GM23338 (cell line): ENCODE results near the gene MIDN. TPM values are rescaled to one million over a fixed set of nuclear protein-coding genes. Genes with fewer than 3 reads are reported as not detected.

Experiments
- CREB1 ChIP-seq: fragments of 250-450 bp; sonication (Bioruptor Pico); IDR thresholded peaks from 2 replicates; pipeline ENCODE4 v1.5.0; 2020; ENCODE audit warnings: low read depth, mild to moderate bottlenecking, moderate library complexity
- CTCF ChIP-seq, 2 experiments: fragments of 200-600 bp in 1 of 2; sonication (generic) in 1 of 2; conservative IDR thresholded peaks; 2 replicates each; pipeline versions ENCODE4 v1.5.1 to v1.6.1; 2016 to 2017; ENCODE audit warnings: antibody characterized with exemption in 2 of 2, low read depth in 2 of 2, mild to moderate bottlenecking in 2 of 2, moderate library complexity in 1 of 2
- EZH2 ChIP-seq: fragments of 200-600 bp; sonication (generic); IDR thresholded peaks from one replicate; pipeline ENCODE4 v1.8.0; 2017; ENCODE audit warnings: antibody characterized with exemption, mild to moderate bottlenecking, low read depth; ENCODE audit not compliant: unreplicated experiment
- NANOG ChIP-seq: IDR thresholded peaks from 2 replicates; pipeline ENCODE4 v1.6.1; 2016; ENCODE audit warnings: antibody characterized with exemption, borderline replicate concordance
- POLR2AphosphoS5 ChIP-seq: IDR thresholded peaks from 2 replicates; pipeline ENCODE4 v1.6.1; 2016; ENCODE audit warnings: antibody characterized with exemption, low read depth
- STAT1 ChIP-seq: IDR thresholded peaks from one replicate; pipeline ENCODE4 v1.6.1; 2016; ENCODE audit warnings: antibody characterized with exemption; ENCODE audit not compliant: unreplicated experiment
- ZNF114 ChIP-seq: fragments of 250-450 bp; sonication (Bioruptor Pico); IDR thresholded peaks from 2 replicates; pipeline ENCODE4 v1.5.0; 2020; ENCODE audit warnings: mild to moderate bottlenecking, moderate library complexity
- polyA plus RNA-seq: library from polyadenylated mRNA; unstranded; fragments of >200 nt; fragmentation: Nextera tagmentation; extraction: Ambion mirVana; gene quantifications from 2 replicates; pipeline ENCODE4 v1.2.1, GENCODE V29; 2016
- total RNA-seq: library from RNA; depleted of rRNA; stranded (reverse); fragments of >200 nt; shearing (Covaris generic); gene quantifications from 2 replicates; pipeline ENCODE4 v1.2.3, GENCODE V29; 2014
- TF ChIP-seq, protein P1 (sequence below): fragments of 250-450 bp; sonication (Bioruptor Pico); IDR thresholded peaks from 2 replicates; pipeline ENCODE4 v1.5.0; 2020; ENCODE audit warnings: mild to moderate bottlenecking, moderate library complexity

MIDN gene
- total and polyA plus RNA-seq, 2 experiments from 2014 or later: 28.6 to 113 TPM

- TF ChIP-seq, protein P1, sequence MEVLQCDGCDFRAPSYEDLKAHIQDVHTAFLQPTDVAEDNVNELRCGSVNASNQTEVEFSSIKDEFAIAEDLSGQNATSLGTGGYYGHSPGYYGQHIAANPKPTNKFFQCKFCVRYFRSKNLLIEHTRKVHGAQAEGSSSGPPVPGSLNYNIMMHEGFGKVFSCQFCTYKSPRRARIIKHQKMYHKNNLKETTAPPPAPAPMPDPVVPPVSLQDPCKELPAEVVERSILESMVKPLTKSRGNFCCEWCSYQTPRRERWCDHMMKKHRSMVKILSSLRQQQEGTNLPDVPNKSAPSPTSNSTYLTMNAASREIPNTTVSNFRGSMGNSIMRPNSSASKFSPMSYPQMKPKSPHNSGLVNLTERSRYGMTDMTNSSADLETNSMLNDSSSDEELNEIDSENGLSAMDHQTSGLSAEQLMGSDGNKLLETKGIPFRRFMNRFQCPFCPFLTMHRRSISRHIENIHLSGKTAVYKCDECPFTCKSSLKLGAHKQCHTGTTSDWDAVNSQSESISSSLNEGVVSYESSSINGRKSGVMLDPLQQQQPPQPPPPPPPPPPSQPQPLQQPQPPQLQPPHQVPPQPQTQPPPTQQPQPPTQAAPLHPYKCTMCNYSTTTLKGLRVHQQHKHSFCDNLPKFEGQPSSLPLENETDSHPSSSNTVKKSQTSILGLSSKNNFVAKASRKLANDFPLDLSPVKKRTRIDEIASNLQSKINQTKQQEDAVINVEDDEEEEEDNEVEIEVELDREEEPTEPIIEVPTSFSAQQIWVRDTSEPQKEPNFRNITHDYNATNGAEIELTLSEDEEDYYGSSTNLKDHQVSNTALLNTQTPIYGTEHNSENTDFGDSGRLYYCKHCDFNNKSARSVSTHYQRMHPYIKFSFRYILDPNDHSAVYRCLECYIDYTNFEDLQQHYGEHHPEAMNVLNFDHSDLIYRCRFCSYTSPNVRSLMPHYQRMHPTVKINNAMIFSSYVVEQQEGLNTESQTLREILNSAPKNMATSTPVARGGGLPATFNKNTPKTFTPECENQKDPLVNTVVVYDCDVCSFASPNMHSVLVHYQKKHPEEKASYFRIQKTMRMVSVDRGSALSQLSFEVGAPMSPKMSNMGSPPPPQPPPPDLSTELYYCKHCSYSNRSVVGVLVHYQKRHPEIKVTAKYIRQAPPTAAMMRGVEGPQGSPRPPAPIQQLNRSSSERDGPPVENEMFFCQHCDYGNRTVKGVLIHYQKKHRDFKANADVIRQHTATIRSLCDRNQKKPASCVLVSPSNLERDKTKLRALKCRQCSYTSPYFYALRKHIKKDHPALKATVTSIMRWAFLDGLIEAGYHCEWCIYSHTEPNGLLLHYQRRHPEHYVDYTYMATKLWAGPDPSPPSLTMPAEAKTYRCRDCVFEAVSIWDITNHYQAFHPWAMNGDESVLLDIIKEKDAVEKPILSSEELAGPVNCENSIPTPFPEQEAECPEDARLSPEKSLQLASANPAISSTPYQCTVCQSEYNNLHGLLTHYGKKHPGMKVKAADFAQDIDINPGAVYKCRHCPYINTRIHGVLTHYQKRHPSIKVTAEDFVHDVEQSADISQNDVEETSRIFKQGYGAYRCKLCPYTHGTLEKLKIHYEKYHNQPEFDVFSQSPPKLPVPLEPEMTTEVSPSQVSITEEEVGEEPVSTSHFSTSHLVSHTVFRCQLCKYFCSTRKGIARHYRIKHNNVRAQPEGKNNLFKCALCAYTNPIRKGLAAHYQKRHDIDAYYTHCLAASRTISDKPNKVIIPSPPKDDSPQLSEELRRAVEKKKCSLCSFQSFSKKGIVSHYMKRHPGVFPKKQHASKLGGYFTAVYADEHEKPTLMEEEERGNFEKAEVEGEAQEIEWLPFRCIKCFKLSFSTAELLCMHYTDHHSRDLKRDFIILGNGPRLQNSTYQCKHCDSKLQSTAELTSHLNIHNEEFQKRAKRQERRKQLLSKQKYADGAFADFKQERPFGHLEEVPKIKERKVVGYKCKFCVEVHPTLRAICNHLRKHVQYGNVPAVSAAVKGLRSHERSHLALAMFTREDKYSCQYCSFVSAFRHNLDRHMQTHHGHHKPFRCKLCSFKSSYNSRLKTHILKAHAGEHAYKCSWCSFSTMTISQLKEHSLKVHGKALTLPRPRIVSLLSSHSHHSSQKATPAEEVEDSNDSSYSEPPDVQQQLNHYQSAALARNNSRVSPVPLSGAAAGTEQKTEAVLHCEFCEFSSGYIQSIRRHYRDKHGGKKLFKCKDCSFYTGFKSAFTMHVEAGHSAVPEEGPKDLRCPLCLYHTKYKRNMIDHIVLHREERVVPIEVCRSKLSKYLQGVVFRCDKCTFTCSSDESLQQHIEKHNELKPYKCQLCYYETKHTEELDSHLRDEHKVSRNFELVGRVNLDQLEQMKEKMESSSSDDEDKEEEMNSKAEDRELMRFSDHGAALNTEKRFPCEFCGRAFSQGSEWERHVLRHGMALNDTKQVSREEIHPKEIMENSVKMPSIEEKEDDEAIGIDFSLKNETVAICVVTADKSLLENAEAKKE (CRISPR knock-in tag): no peak
- TF ChIP-seq NANOG: no peak
- no peak for TF ChIP-seq STAT1
- no peak for TF ChIP-seq ZNF114 (CRISPR knock-in tag)
- TF ChIP-seq POLR2AphosphoS5: no peak
- TF ChIP-seq EZH2: no peak
- TF ChIP-seq CREB1: no peak
- TF ChIP-seq CTCF (conservative IDR thresholded peaks at IDR 0.05; ENCODE audit: low read depth in 2 of 2): no peak
Measured at GRCh38 chr19:1293782-1294604, 45.6 kb downstream of the MIDN start (continued).
